Activated naive CD8-positive, alpha-beta T cell treated with anti-CD3 and anti-CD28 coated beads, Interleukin-2, amount 50 U/mL, for 24 hours (primary cell): ENCODE results near the gene MRPL55.

ENCODE experiments used
- ATAC-seq: fragments of 150-1000 bp; cut with Tn5 transposase; one replicate; pipeline ENCODE4 v1.10.0; 2021
- DNase-seq: peaks from one replicate; pipeline ENCODE4 v3.0.0; 2021
- H3K27ac Mint-ChIP-seq: one replicate; pipeline ENCODE4 v1.8.0; 2021; ENCODE audit warnings: mild to moderate bottlenecking, mixed read lengths
- H3K27me3 Mint-ChIP-seq: one replicate; pipeline ENCODE4 v1.8.0; 2021; ENCODE audit warnings: mixed read lengths
- H3K36me3 Mint-ChIP-seq: one replicate; pipeline ENCODE4 v1.8.0; 2021; ENCODE audit warnings: low read depth, mixed read lengths
- H3K4me1 Mint-ChIP-seq: one replicate; pipeline ENCODE4 v1.8.0; 2021; ENCODE audit warnings: mixed read lengths
- H3K4me3 Mint-ChIP-seq: one replicate; pipeline ENCODE4 v1.8.0; 2021; ENCODE audit warnings: mild to moderate bottlenecking, moderate library complexity, mixed read lengths
- H3K9me3 Mint-ChIP-seq: one replicate; pipeline ENCODE4 v1.8.0; 2021; ENCODE audit warnings: mixed read lengths

The MRPL55 gene

DNA sequence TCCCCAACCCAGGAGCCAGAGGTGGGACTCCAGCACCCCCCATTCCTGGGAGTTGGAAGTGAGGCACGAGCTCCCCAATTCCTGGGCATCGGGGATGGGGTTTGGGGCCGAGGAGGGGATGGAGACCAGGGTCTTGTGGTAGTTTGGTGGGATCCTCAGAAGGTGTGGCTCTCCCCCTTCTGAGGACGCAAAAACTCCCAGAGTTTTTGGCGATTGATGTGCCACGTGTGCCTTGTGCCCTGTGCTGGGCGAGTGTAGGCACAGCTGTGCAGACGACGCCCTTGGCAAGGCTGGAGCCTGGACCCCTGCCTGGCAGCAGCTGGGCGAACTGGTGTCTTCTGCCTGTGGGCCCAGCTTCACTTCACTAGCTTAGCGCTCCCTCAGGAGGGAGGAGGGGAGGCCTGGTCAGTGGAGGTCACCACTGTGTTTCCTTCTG is 33.6 kb upstream of the MRPL55 start:
- Mint-ChIP-seq H3K27me3 (no peaks in the 10 kb centered on the region), H3K4me1 (peaks cover 32% of the 10 kb centered on the region), H3K27ac (peak overlapping the region; percentile 94), H3K4me3 (peak overlapping the region; percentile 95), H3K36me3 (peaks cover 24% of the 10 kb centered on the region), H3K9me3 (no peaks in the 10 kb centered on the region)
- DNase-seq (no peak), ATAC-seq (no peak)

- ATAC-seq (no peak), DNase-seq (no peak)
- H3K27me3 Mint-ChIP-seq, result no peaks in the 10 kb centered on the region
- H3K9me3 Mint-ChIP-seq, result no peaks in the 10 kb centered on the region
- H3K36me3 Mint-ChIP-seq, result peaks cover 24% of the 10 kb centered on the region
- H3K27ac Mint-ChIP-seq, result peak overlapping the region; percentile 94
- H3K4me3 Mint-ChIP-seq, result peak overlapping the region; percentile 95
- H3K4me1 Mint-ChIP-seq, result peaks cover 35% of the 10 kb centered on the region
Observed at GRCh38 chr1:228142155-228142691, 33.1 kb upstream of the MRPL55 start.

DNA sequence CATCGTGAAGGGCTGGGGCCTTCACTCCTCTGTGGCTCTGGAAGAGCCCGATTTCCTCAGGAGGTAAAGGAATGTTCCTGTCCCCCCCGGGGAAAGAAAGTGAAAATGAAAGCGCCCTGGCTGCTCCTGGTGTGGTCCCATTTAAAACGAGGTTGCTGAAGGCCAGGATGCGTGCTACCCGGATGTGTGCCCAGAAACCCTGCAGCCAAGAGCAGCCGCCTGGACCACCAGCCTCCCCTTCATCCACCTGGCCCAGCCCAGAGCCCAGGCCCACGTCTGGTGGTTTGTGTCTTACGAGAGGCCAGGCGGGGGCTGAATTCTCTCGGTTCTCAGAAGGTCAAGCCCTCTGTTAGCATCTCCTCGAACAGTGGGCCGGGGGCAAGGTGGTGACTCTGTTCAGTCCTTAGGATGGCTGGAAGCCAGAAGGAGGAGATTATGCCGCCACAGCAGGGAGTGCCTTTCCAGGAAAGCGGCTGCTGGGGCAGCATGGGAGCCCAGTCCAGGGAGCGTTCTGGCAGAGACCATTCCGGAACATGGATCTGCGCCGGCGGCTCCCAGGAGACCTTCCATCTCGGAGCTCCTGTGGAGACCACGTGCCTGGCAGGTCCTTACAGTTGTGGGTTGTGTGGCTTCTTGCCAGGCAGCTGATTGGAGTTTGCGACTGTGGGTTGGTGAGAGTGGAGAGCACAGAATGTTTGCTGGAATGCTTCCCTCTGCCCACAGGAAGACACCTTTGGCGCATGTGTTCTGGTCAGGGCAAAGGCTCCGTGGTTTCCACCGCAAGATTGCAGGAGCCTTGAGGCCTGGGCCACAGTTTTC is 32.3 kb upstream of the MRPL55 start:
- ATAC-seq (no peak), DNase-seq (no peak)
- Mint-ChIP-seq H3K27me3 (no peaks in the 10 kb centered on the region), H3K36me3 (peaks cover 24% of the 10 kb centered on the region), H3K27ac (peak overlapping the region; percentile 94), H3K9me3 (no peaks in the 10 kb centered on the region), H3K4me1 (peaks cover 36% of the 10 kb centered on the region), H3K4me3 (peak overlapping the region; percentile 95)

DNA sequence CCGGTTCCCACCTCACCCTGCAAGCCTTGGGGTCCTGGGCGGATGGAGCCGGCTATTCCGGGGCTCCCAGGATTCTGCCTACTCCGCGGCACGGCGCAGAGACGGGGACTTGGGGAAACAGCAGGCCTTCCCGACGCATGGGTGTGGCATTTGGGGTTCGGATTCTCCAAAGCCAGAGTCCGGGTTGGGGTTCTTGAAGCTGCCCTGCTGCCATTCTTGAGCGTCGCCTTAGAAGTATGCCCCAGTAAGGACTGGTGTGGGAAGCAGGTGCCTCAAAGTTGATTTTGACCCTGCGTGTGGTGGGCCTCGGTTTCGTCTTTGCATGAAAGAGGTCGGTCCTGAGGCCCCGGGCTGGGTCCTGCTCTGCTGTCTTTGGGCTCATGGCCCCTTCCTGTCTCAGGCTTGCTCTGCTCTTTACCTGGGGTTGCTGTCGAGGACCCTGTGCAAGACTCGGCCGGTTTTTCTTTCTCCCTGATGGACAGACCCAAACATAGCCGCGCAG is 31.7 kb upstream of the MRPL55 start:
- ATAC-seq, result no peak
- Mint-ChIP-seq H3K27ac (peak overlapping the region; percentile 94), H3K27me3 (no peaks in the 10 kb centered on the region), H3K36me3 (peaks cover 24% of the 10 kb centered on the region), H3K4me3 (peak overlapping the region; percentile 95), H3K9me3 (no peaks in the 10 kb centered on the region), H3K4me1 (peaks cover 36% of the 10 kb centered on the region)
- no peak for DNase-seq

GRCh38 chr1:228139931-228140723 is 31.0 kb upstream of the MRPL55 start, which contains the start of gene GUK1:
Gene GUK1 (plus strand): TSS chr1:228140279. CDS start chr1:228140303, 24 bp downstream.
- Mint-ChIP-seq H3K9me3 (no peaks in the 10 kb centered on the region), H3K27me3 (no peaks in the 10 kb centered on the region), H3K27ac (peak within 1 kb of the TSS; percentile 94), H3K4me1 (peaks cover 36% of the 10 kb centered on the region), H3K4me3 (peak within 1 kb of the TSS; percentile 95), H3K36me3 (peaks cover 24% of the 10 kb centered on the region)
- DNase-seq, result peak; percentile 100
- ATAC-seq, result peak; percentile 94

- ATAC-seq (no peak), DNase-seq (no peak)
- Mint-ChIP-seq H3K4me3 (peak overlapping the region; percentile 95), H3K4me1 (peaks cover 36% of the 10 kb centered on the region), H3K9me3 (no peaks in the 10 kb centered on the region), H3K27me3 (no peaks in the 10 kb centered on the region), H3K36me3 (peaks cover 24% of the 10 kb centered on the region), H3K27ac (peak overlapping the region; percentile 94)
Observed at GRCh38 chr1:228139406-228139930, 30.4 kb upstream of the MRPL55 start.

DNA sequence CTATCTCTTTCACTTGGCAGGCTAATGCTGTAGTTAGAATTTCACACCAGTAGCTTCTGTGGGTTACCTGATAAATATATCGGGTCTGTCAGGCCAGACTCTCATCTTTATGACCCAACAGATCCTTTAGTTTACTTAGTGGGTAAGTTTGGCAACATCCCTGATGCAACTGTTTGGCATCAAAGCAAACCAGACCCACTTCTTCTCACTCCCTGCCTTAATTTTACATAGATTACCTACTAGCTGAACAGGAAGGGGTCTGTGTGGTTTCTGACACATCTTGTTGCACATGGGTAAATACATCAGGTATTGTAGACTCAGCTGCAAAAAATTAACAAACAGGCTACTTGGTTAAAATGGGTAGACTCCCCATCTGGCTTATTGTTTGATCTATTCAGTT is 27.8 kb upstream of the MRPL55 start:
- no peaks in the 10 kb centered on the region for H3K9me3 Mint-ChIP-seq
- H3K27me3 Mint-ChIP-seq, result no peaks in the 10 kb centered on the region
- no peak for DNase-seq
- H3K36me3 Mint-ChIP-seq, result peaks cover 10% of the 10 kb centered on the region
- H3K4me3 Mint-ChIP-seq, result no peak overlapping the region
- ATAC-seq, result no peak
- peaks cover 12% of the 10 kb centered on the region for H3K4me1 Mint-ChIP-seq
- H3K27ac Mint-ChIP-seq, result no peak overlapping the region

DNA sequence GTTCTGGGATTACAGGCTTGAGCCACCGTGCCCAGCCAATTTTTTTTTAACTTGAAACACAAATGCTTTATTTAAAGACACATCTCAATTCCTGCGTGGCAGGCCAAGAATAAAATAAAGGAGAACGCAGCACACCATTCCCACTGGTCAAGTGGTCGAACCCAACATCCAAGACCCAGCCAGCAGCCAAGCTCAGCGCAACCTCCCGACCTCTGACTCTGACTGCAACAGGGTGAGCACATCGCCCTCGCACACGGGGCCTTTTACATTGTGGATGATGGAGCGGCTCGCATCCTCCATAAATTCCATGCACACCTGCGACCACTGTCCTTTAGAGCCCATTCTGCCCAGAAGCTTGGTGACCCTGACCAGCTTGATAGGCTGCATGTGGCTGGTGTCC is 25.5 kb upstream of the MRPL55 start:
- peaks cover 2% of the 10 kb centered on the region for H3K27me3 Mint-ChIP-seq
- H3K36me3 Mint-ChIP-seq, result no peaks in the 10 kb centered on the region
- no peak overlapping the region for H3K27ac Mint-ChIP-seq
- peaks cover 10% of the 10 kb centered on the region for H3K4me1 Mint-ChIP-seq
- ATAC-seq (no peak), DNase-seq (no peak)
- H3K9me3 Mint-ChIP-seq, result no peaks in the 10 kb centered on the region
- H3K4me3 Mint-ChIP-seq, result no peak overlapping the region

GRCh38 chr1:228131766-228132165 is 22.7 kb upstream of the MRPL55 start:
- ATAC-seq (no peak), DNase-seq (no peak)
- Mint-ChIP-seq H3K27me3 (peaks cover 2% of the 10 kb centered on the region), H3K4me3 (no peak overlapping the region), H3K4me1 (peaks cover 4% of the 10 kb centered on the region), H3K36me3 (no peaks in the 10 kb centered on the region), H3K27ac (no peak overlapping the region), H3K9me3 (no peaks in the 10 kb centered on the region)

DNA sequence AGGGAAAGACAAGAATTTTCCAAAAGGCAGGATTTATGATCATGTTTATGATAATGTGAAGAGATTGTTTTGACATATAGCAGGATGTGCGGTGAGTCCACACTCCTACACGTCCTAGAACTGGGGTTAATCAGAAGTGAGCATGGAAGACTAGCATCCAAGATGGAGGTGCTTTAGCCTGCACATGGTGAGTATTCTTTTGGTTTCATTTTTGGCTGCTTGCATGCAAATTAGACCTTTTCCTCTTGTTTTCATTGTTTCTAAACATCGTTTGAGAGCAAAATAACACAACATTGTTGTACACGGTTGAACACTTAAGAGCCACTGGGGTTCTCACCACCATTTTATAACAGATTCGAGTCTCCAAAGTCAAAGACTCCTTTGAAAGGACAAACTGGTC is 16.1 kb upstream of the MRPL55 start:
- no peak for DNase-seq
- Mint-ChIP-seq H3K9me3 (no peaks in the 10 kb centered on the region), H3K27ac (no peak overlapping the region), H3K4me1 (peaks cover 3% of the 10 kb centered on the region), H3K27me3 (peaks cover 2% of the 10 kb centered on the region), H3K4me3 (no peak overlapping the region), H3K36me3 (no peaks in the 10 kb centered on the region)
- ATAC-seq, result no peak

- no peak for DNase-seq
- Mint-ChIP-seq H3K36me3 (no peaks in the 10 kb centered on the region), H3K9me3 (no peaks in the 10 kb centered on the region), H3K27ac (no peak overlapping the region), H3K4me3 (no peak overlapping the region), H3K4me1 (peaks cover 3% of the 10 kb centered on the region), H3K27me3 (peaks cover 2% of the 10 kb centered on the region)
- ATAC-seq, result no peak
Observed at GRCh38 chr1:228123505-228123904, 14.4 kb upstream of the MRPL55 start.

- H3K9me3 Mint-ChIP-seq, result peaks cover 2% of the 10 kb centered on the region
- no peak overlapping the region for H3K4me3 Mint-ChIP-seq
- peaks cover 3% of the 10 kb centered on the region for H3K36me3 Mint-ChIP-seq
- ATAC-seq, result no peak
- no peak for DNase-seq
- peaks cover 3% of the 10 kb centered on the region for H3K4me1 Mint-ChIP-seq
- H3K27me3 Mint-ChIP-seq, result peaks cover 2% of the 10 kb centered on the region
- H3K27ac Mint-ChIP-seq, result no peak overlapping the region
Observed at GRCh38 chr1:228122921-228123441, 13.9 kb upstream of the MRPL55 start.

DNA sequence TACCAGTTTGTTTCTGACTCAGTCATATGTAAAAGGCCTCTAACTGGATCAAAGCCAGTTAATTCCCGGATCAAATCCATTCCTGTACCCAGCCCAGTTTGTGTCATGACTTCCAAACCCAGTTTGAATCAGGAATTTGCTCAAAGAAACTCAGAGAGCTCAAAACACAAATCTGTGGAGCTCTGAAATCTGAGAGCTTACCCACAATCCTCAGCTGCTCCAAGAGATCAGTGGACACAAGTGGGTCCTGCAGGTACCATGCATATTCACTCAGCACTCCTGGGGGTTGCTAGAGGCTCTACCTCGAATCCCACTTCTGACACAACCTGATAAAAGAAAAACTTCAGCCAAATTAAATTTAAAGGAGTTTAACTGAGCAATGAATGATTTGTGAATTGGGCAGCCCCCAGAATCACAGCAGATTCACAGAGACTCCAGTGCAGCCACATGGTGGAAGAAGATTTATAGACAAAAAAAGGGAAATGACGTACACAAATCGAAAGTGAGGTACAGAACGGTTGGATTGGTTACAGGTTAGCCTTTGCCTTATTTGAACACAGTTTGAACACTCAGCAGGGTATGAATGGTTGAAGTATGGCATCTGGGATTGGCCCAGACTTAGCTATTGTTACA is 11.9 kb upstream of the MRPL55 start:
- peaks cover 2% of the 10 kb centered on the region for H3K27me3 Mint-ChIP-seq
- H3K36me3 Mint-ChIP-seq, result peaks cover 6% of the 10 kb centered on the region
- DNase-seq (no peak), ATAC-seq (peak; percentile 65)
- peak overlapping the region; percentile 64 for H3K4me3 Mint-ChIP-seq
- peak overlapping the region; percentile 5 for H3K27ac Mint-ChIP-seq
- H3K4me1 Mint-ChIP-seq, result peaks cover 3% of the 10 kb centered on the region
- H3K9me3 Mint-ChIP-seq, result peaks cover 8% of the 10 kb centered on the region

- peaks cover 8% of the 10 kb centered on the region for H3K9me3 Mint-ChIP-seq
- peaks cover 3% of the 10 kb centered on the region for H3K4me1 Mint-ChIP-seq
- no peak for ATAC-seq
- peak overlapping the region; percentile 64 for H3K4me3 Mint-ChIP-seq
- peaks cover 2% of the 10 kb centered on the region for H3K27me3 Mint-ChIP-seq
- no peak overlapping the region for H3K27ac Mint-ChIP-seq
- DNase-seq, result no peak
- H3K36me3 Mint-ChIP-seq, result peaks cover 6% of the 10 kb centered on the region
Observed at GRCh38 chr1:228120351-228120750, 11.3 kb upstream of the MRPL55 start.
